ENCODE results near the gene REPIN1.

- TF ChIP-seq CTCF (IDR thresholded peaks at IDR 0.05 in 4 of 5, conservative IDR thresholded peaks at IDR 0.05 in 1 of 5) (no peak), POLR2A (IDR thresholded peaks at IDR 0.05) (no peak)
These were observed 4.6 kb downstream of the REPIN1 start for GRCh38 chr7:150373049-150373801.

All from gastrocnemius medialis (tissue), 4 donors.